Mononuclear cell (primary cell): ENCODE data around the gene UNK. TPM values are rescaled to one million over a fixed set of nuclear protein-coding genes. Genes with fewer than 3 reads are reported as not detected.

ENCODE experiments used
- H3K27me3 ChIP-seq: 2 replicates; pipeline ENCODE4 v1.6.0; 2011; ENCODE audit warnings: low read length, control low read depth; ENCODE audit not compliant: insufficient read depth
- H3K4me1 ChIP-seq: 2 replicates; pipeline ENCODE4 v1.5.1; 2011; ENCODE audit warnings: mild to moderate bottlenecking, low read length, control low read depth; ENCODE audit not compliant: insufficient read depth
- H3K4me3 ChIP-seq: 2 replicates; pipeline ENCODE4 v1.5.1; 2011; ENCODE audit warnings: mild to moderate bottlenecking, low read length, moderate library complexity
- H3K9me3 ChIP-seq: 2 replicates; pipeline ENCODE4 v1.5.1; 2011; ENCODE audit warnings: low read depth, mild to moderate bottlenecking, control low read depth, low read length
- total RNA-seq: library from RNA; depleted of rRNA; stranded (reverse); fragments of >200 nt; gene quantifications from one replicate; pipeline ENCODE4 v1.2.3, GENCODE V29; 2012

UNK gene
- total RNA-seq, 1 donor: 32.8 TPM

GRCh38 chr17:75814900-75815373, 30.3 kb downstream of the UNK start:
- Histone ChIP-seq H3K27me3 (no peaks in the 10 kb centered on the region), H3K9me3 (no peaks in the 10 kb centered on the region), H3K4me1 (no peaks in the 10 kb centered on the region), H3K4me3 (no peak overlapping the region)

GRCh38 chr17:75815399-75815798, 30.8 kb downstream of the UNK start:
- H3K4me3 ChIP-seq: no peak overlapping the region

GRCh38 chr17:75816693-75817092, 32.1 kb downstream of the UNK start:
- Histone ChIP-seq H3K4me1 (peaks cover 2% of the 10 kb centered on the region), H3K27me3 (no peaks in the 10 kb centered on the region), H3K9me3 (no peaks in the 10 kb centered on the region), H3K4me3 (no peak overlapping the region)

More at GRCh38 chr17:75815399-75815798, 30.8 kb downstream of the UNK start:
- Histone ChIP-seq H3K4me1 (no peaks in the 10 kb centered on the region), H3K9me3 (no peaks in the 10 kb centered on the region), H3K27me3 (no peaks in the 10 kb centered on the region)

GRCh38 chr17:75817571-75817970, 33.0 kb downstream of the UNK start:
- Histone ChIP-seq H3K9me3 (no peaks in the 10 kb centered on the region), H3K4me1 (peaks cover 10% of the 10 kb centered on the region), H3K27me3 (no peaks in the 10 kb centered on the region), H3K4me3 (no peak overlapping the region)

- Histone ChIP-seq H3K4me1 (peaks cover 10% of the 10 kb centered on the region), H3K4me3 (no peak overlapping the region), H3K27me3 (no peaks in the 10 kb centered on the region), H3K9me3 (no peaks in the 10 kb centered on the region)
These were observed 33.8 kb downstream of the UNK start for GRCh38 chr17:75818326-75818885.

- Histone ChIP-seq H3K4me1 (peaks cover 10% of the 10 kb centered on the region), H3K27me3 (no peaks in the 10 kb centered on the region), H3K9me3 (no peaks in the 10 kb centered on the region), H3K4me3 (no peak overlapping the region)
These were observed 34.5 kb downstream of the UNK start for GRCh38 chr17:75819116-75819515.

GRCh38 chr17:75819678-75820077, 35.1 kb downstream of the UNK start:
- no peak overlapping the region for H3K4me3 ChIP-seq
- H3K9me3 ChIP-seq: no peaks in the 10 kb centered on the region
- peaks cover 10% of the 10 kb centered on the region for H3K4me1 ChIP-seq
- no peaks in the 10 kb centered on the region for H3K27me3 ChIP-seq

- Histone ChIP-seq H3K9me3 (no peaks in the 10 kb centered on the region), H3K4me1 (peaks cover 10% of the 10 kb centered on the region), H3K27me3 (no peaks in the 10 kb centered on the region), H3K4me3 (no peak overlapping the region)
These were observed 35.8 kb downstream of the UNK start for GRCh38 chr17:75820094-75821080.

GRCh38 chr17:75821552-75821951, 36.9 kb downstream of the UNK start:
- Histone ChIP-seq H3K4me1 (peaks cover 10% of the 10 kb centered on the region), H3K4me3 (no peak overlapping the region), H3K9me3 (no peaks in the 10 kb centered on the region), H3K27me3 (no peaks in the 10 kb centered on the region)

GRCh38 chr17:75822119-75822799, 37.7 kb downstream of the UNK start:
- no peaks in the 10 kb centered on the region for H3K9me3 ChIP-seq
- peaks cover 16% of the 10 kb centered on the region for H3K4me1 ChIP-seq
- no peaks in the 10 kb centered on the region for H3K27me3 ChIP-seq
- H3K4me3 ChIP-seq: no peak overlapping the region

- Histone ChIP-seq H3K27me3 (no peaks in the 10 kb centered on the region), H3K4me1 (peaks cover 21% of the 10 kb centered on the region), H3K4me3 (no peak overlapping the region), H3K9me3 (no peaks in the 10 kb centered on the region)
These were observed 38.2 kb downstream of the UNK start for GRCh38 chr17:75822800-75823166.

- H3K4me3 ChIP-seq: no peak overlapping the region
- H3K4me1 ChIP-seq: peaks cover 27% of the 10 kb centered on the region
- no peaks in the 10 kb centered on the region for H3K9me3 ChIP-seq
- no peaks in the 10 kb centered on the region for H3K27me3 ChIP-seq
These were observed 38.8 kb downstream of the UNK start for GRCh38 chr17:75823257-75824041.

- Histone ChIP-seq H3K4me3 (no peak overlapping the region), H3K4me1 (peaks cover 30% of the 10 kb centered on the region), H3K27me3 (no peaks in the 10 kb centered on the region), H3K9me3 (no peaks in the 10 kb centered on the region)
These were observed 39.5 kb downstream of the UNK start for GRCh38 chr17:75824050-75824552.

- H3K9me3 ChIP-seq: no peaks in the 10 kb centered on the region
- no peak overlapping the region for H3K4me3 ChIP-seq
- H3K27me3 ChIP-seq: no peaks in the 10 kb centered on the region
- peaks cover 30% of the 10 kb centered on the region for H3K4me1 ChIP-seq
These were observed 40.1 kb downstream of the UNK start for GRCh38 chr17:75824666-75825065.
